Smooth muscle cell (in vitro differentiated cells): Measurements from ENCODE around the gene BFSP1. TPM values are rescaled to one million over a fixed set of nuclear protein-coding genes. Genes with fewer than 3 reads are reported as not detected.

Experiments
- DNase-seq: peaks from one replicate; lab custom pipeline; 2025; ENCODE audit not compliant: unreplicated experiment; lab: John Stamatoyannopoulos, UW
- H2AFZ ChIP-seq: fragments of 200-600 bp; sonication (generic); 2 replicates; pipeline ENCODE4 v1.6.0; 2016; ENCODE audit warnings: antibody characterized with exemption, low read depth, mild to moderate bottlenecking
- H3F3A ChIP-seq: fragments of 200-600 bp; sonication (generic); 2 replicates; pipeline ENCODE4 v1.6.0; 2017; ENCODE audit warnings: antibody characterized with exemption, low read depth
- H3K27ac ChIP-seq: fragments of 200-600 bp; sonication (generic); 2 replicates; pipeline ENCODE4 v1.5.1; 2016; ENCODE audit warnings: low read depth, mild to moderate bottlenecking
- H3K27me3 ChIP-seq: fragments of 200-600 bp; sonication (generic); 2 replicates; pipeline ENCODE4 v1.6.1; 2016; ENCODE audit warnings: low read depth, mild to moderate bottlenecking
- H3K36me3 ChIP-seq: fragments of 200-600 bp; sonication (generic); 2 replicates; pipeline ENCODE4 v1.5.1; 2016; ENCODE audit warnings: low read depth
- H3K4me1 ChIP-seq: fragments of 200-600 bp; sonication (generic); 2 replicates; pipeline ENCODE4 v1.5.1; 2016; ENCODE audit warnings: low read depth
- H3K4me2 ChIP-seq: fragments of 200-600 bp; sonication (generic); 2 replicates; pipeline ENCODE4 v1.6.0; 2016; ENCODE audit warnings: mild to moderate bottlenecking
- H3K4me3 ChIP-seq: fragments of 200-600 bp; sonication (generic); 2 replicates; pipeline ENCODE4 v1.5.1; 2016; ENCODE audit warnings: mild to moderate bottlenecking
- H3K79me2 ChIP-seq: fragments of 200-600 bp; sonication (generic); 2 replicates; pipeline ENCODE4 v1.6.0; 2016; ENCODE audit warnings: low read depth, mild to moderate bottlenecking
- H3K9ac ChIP-seq: fragments of 200-600 bp; sonication (generic); 2 replicates; pipeline ENCODE4 v1.6.0; 2016; ENCODE audit warnings: low read depth
- H3K9me3 ChIP-seq: fragments of 200-600 bp; sonication (generic); replicated peaks from 2 replicates; pipeline ENCODE4 v1.5.1; 2016; ENCODE audit warnings: low read depth
- H4K20me1 ChIP-seq: fragments of 200-600 bp; sonication (generic); 2 replicates; pipeline ENCODE4 v1.6.0; 2016; ENCODE audit warnings: low read depth
- WGBS: methylation state at CpG from one replicate; pipeline ENCODE4 v1.1.7; 2016; ENCODE audit warnings: low lambda C conversion rate; 5-methylcytosine and 5-hydroxymethylcytosine counted together
- polyA plus RNA-seq: library from polyadenylated mRNA; unstranded; fragments of >200 nt; fragmentation: Nextera tagmentation; extraction: Ambion mirVana; gene quantifications from 2 replicates; pipeline ENCODE4 v1.2.1, GENCODE V29; 2016
- total RNA-seq: library from RNA; depleted of rRNA; stranded (reverse); fragments of >200 nt; gene quantifications from 2 replicates; pipeline ENCODE4 v1.2.3, GENCODE V29; 2014
- TF ChIP-seq, protein P1 (sequence below): fragments of 200-600 bp; sonication (generic); IDR thresholded peaks from 2 replicates; pipeline ENCODE4 v1.5.1; 2017; ENCODE audit warnings: borderline replicate concordance, mild to moderate bottlenecking, antibody characterized with exemption; ENCODE audit not compliant: insufficient read depth, poor library complexity, severe bottlenecking

The BFSP1 gene
- total and polyA plus RNA-seq, 2 experiments from 2014 or later: 0.76 to 1.6 TPM

DNA sequence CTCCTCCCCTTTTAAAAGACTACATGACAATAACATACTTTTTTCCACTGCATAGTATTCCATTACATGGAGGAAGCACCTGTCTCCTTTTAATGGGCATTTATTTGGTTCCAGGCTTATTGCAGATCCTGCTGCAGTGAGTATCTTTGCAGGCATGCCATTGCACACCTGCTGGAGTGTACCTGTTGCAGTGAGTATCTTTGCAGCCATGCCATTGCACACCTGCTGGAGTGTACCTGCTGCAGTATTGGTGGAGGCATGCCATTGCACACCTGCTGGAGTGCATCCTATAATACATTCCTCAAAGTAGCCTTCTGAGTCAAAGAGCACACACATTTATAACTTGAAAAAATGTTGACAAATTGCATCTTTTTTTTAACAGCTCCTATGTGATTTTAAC, 1.6 kb downstream of the BFSP1 start:
- DNase-seq: no peak
- no peaks in the 10 kb centered on the region for H3K9me3 ChIP-seq
- no peak overlapping the region for H3K4me3 ChIP-seq
- no peak overlapping the region for H3K9ac ChIP-seq
- no peaks in the 10 kb centered on the region for H3K79me2 ChIP-seq
- peaks cover 4% of the 10 kb centered on the region for H3F3A ChIP-seq
- no peak overlapping the region for H3K27ac ChIP-seq
- no peak overlapping the region for H2AFZ ChIP-seq
- H3K36me3 ChIP-seq: no peaks in the 10 kb centered on the region
- no peaks in the 10 kb centered on the region for H4K20me1 ChIP-seq
- TF ChIP-seq, protein P1, sequence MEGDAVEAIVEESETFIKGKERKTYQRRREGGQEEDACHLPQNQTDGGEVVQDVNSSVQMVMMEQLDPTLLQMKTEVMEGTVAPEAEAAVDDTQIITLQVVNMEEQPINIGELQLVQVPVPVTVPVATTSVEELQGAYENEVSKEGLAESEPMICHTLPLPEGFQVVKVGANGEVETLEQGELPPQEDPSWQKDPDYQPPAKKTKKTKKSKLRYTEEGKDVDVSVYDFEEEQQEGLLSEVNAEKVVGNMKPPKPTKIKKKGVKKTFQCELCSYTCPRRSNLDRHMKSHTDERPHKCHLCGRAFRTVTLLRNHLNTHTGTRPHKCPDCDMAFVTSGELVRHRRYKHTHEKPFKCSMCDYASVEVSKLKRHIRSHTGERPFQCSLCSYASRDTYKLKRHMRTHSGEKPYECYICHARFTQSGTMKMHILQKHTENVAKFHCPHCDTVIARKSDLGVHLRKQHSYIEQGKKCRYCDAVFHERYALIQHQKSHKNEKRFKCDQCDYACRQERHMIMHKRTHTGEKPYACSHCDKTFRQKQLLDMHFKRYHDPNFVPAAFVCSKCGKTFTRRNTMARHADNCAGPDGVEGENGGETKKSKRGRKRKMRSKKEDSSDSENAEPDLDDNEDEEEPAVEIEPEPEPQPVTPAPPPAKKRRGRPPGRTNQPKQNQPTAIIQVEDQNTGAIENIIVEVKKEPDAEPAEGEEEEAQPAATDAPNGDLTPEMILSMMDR: no peak
- peaks cover 8% of the 10 kb centered on the region for H3K4me1 ChIP-seq
- no peak overlapping the region for H3K4me2 ChIP-seq
- H3K27me3 ChIP-seq: no peaks in the 10 kb centered on the region

DNA sequence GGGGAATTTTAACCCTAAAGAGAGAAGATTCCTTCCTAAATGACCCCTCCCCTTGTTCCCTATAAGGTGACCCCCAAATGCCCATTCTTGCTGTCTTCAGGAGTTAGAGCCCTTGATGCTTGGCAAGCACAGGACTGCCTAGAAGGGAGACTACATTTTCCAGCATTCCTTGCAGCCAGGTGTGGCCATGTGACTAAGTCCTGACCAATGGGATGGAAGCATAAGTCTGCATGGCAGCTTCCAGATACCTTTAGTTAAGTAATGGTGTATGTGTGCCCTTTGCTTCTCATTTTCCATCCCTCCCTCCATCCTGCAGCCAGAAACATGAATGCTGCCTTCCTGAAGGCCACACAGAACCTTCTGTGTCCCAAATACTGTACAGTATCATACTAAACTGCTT, 5.5 kb downstream of the BFSP1 start:
- Histone ChIP-seq H3F3A (peaks cover 3% of the 10 kb centered on the region), H3K4me2 (no peak overlapping the region), H3K79me2 (no peaks in the 10 kb centered on the region), H3K27me3 (no peaks in the 10 kb centered on the region), H2AFZ (no peak overlapping the region), H3K9me3 (no peaks in the 10 kb centered on the region), H3K27ac (no peak overlapping the region), H3K4me3 (no peak overlapping the region), H4K20me1 (no peaks in the 10 kb centered on the region), H3K4me1 (peaks cover 2% of the 10 kb centered on the region), H3K36me3 (no peaks in the 10 kb centered on the region), H3K9ac (no peak overlapping the region)
- DNase-seq: no peak
- TF ChIP-seq, protein P1: no peak

DNA sequence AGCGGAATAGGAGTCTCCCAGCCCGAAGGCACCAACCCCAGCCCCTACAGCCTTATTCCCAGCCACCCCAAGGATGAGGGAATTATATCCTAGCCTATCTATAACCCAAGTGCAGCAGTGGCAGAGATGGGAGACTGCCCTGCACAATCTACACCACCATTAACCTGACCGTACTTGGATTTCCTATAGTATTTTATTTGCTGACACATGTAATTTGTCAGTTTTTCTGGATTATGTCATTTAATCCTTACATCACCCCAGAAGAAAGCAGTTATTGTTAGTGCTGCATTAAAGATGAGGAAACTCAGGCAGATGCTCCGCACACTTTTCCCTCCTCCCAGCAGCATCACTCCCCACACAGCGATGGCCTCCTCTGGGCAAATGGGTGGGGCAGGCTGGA, 6.0 kb downstream of the BFSP1 start:
- TF ChIP-seq, protein P1: no peak
- Histone ChIP-seq H3K27ac (no peak overlapping the region), H2AFZ (no peak overlapping the region), H3F3A (no peaks in the 10 kb centered on the region), H3K4me3 (no peak overlapping the region), H3K9ac (no peak overlapping the region), H3K36me3 (no peaks in the 10 kb centered on the region), H4K20me1 (no peaks in the 10 kb centered on the region), H3K9me3 (no peaks in the 10 kb centered on the region), H3K4me2 (no peak overlapping the region), H3K27me3 (no peaks in the 10 kb centered on the region), H3K79me2 (no peaks in the 10 kb centered on the region), H3K4me1 (no peaks in the 10 kb centered on the region)
- no peak for DNase-seq
- 92% methylated on average over 5 of the region's 5 CpGs for WGBS

DNA sequence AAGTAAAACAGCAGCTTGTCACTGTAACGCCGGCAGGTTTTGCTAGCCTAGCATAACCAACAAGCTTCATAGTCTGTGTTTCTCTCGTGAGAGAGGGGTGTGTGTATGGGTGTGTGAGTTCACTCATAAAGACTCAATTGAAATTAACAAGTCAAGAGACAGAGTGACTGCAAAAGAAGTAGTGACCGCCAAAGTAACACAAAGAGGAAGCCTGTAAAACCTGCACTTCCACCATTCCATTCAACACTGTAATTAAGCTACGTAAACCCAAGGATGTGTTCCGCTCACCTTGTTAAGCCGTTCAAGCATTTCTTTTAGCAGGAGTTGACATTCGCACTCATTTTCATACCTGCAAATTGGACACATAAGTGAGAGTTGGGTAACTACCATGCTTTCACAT, 6.6 kb downstream of the BFSP1 start:
- 73% methylated on average over 8 of the region's 8 CpGs for WGBS
- Histone ChIP-seq H3K4me2 (no peak overlapping the region), H3K79me2 (no peaks in the 10 kb centered on the region), H3K9ac (no peak overlapping the region), H3K27ac (no peak overlapping the region), H3K36me3 (no peaks in the 10 kb centered on the region), H3K9me3 (no peaks in the 10 kb centered on the region), H3K27me3 (no peaks in the 10 kb centered on the region), H4K20me1 (no peaks in the 10 kb centered on the region), H3F3A (no peaks in the 10 kb centered on the region), H2AFZ (no peak overlapping the region), H3K4me3 (no peak overlapping the region), H3K4me1 (no peaks in the 10 kb centered on the region)
- DNase-seq: no peak
- TF ChIP-seq, protein P1: no peak
